Adipocyte (in vitro differentiated cells): Measurements from ENCODE around the gene MAP2K5.

Experiments
- DNase-seq: peaks from one replicate; pipeline ENCODE4 v3.0.0-alpha.2; 2015; ENCODE audit warnings: low read depth
- H3K27me3 ChIP-seq: replicated peaks from 2 replicates; pipeline ENCODE4 v1.7.0; 2013; ENCODE audit warnings: mild to moderate bottlenecking, low read length, moderate library complexity; ENCODE audit not compliant: control insufficient read depth, insufficient read depth
- H3K36me3 ChIP-seq: 2 replicates; pipeline ENCODE4 v1.7.0; 2013; ENCODE audit warnings: low read length, mild to moderate bottlenecking, moderate library complexity; ENCODE audit not compliant: control insufficient read depth, insufficient read depth, severe bottlenecking
- H3K4me1 ChIP-seq: 2 replicates; pipeline ENCODE4 v1.7.0; 2013; ENCODE audit warnings: mild to moderate bottlenecking, low read length, moderate library complexity; ENCODE audit not compliant: control insufficient read depth, insufficient read depth
- H3K4me3 ChIP-seq: 2 replicates; pipeline ENCODE4 v1.7.0; 2013; ENCODE audit warnings: mild to moderate bottlenecking, low read length, moderate library complexity
- H3K9ac ChIP-seq: 2 replicates; pipeline ENCODE4 v1.7.0; 2013; ENCODE audit warnings: mild to moderate bottlenecking, low read length, moderate library complexity
- H3K9me3 ChIP-seq: 2 replicates; pipeline ENCODE4 v1.7.0; 2013; ENCODE audit warnings: mild to moderate bottlenecking, low read length, moderate library complexity; ENCODE audit not compliant: control insufficient read depth

Gene MAP2K5

GRCh38 chr15:67548862-67549651 is 6.6 kb downstream of the MAP2K5 start:
- H3K27me3 ChIP-seq = no peaks in the 10 kb centered on the region
- H3K4me3 ChIP-seq = peak overlapping the region; percentile 14
- no peaks in the 10 kb centered on the region for H3K9me3 ChIP-seq
- peak overlapping the region; percentile 47 for H3K9ac ChIP-seq
- H3K36me3 ChIP-seq = peaks cover 32% of the 10 kb centered on the region
- DNase-seq = peak; percentile 28
- peaks cover 24% of the 10 kb centered on the region for H3K4me1 ChIP-seq

GRCh38 chr15:67549736-67550135 is 7.2 kb downstream of the MAP2K5 start:
- Histone ChIP-seq H3K4me3 (no peak overlapping the region), H3K4me1 (peaks cover 21% of the 10 kb centered on the region), H3K9ac (no peak overlapping the region), H3K36me3 (peaks cover 34% of the 10 kb centered on the region), H3K9me3 (no peaks in the 10 kb centered on the region), H3K27me3 (no peaks in the 10 kb centered on the region)
- DNase-seq = peak; percentile 30

GRCh38 chr15:67550522-67550921 is 8.0 kb downstream of the MAP2K5 start:
- no peak overlapping the region for H3K4me3 ChIP-seq
- no peaks in the 10 kb centered on the region for H3K9me3 ChIP-seq
- peak; percentile 26 for DNase-seq
- H3K27me3 ChIP-seq = no peaks in the 10 kb centered on the region
- H3K4me1 ChIP-seq = peaks cover 21% of the 10 kb centered on the region
- peaks cover 41% of the 10 kb centered on the region for H3K36me3 ChIP-seq
- no peak overlapping the region for H3K9ac ChIP-seq

- Histone ChIP-seq H3K4me1 (peaks cover 21% of the 10 kb centered on the region), H3K27me3 (no peaks in the 10 kb centered on the region), H3K9ac (no peak overlapping the region), H3K36me3 (peaks cover 38% of the 10 kb centered on the region), H3K4me3 (no peak overlapping the region), H3K9me3 (no peaks in the 10 kb centered on the region)
- DNase-seq = no peak
Measured at GRCh38 chr15:67551207-67551743, 8.8 kb downstream of the MAP2K5 start.

- no peaks in the 10 kb centered on the region for H3K9me3 ChIP-seq
- peaks cover 56% of the 10 kb centered on the region for H3K36me3 ChIP-seq
- peaks cover 4% of the 10 kb centered on the region for H3K4me1 ChIP-seq
- H3K4me3 ChIP-seq = no peak overlapping the region
- no peak overlapping the region for H3K9ac ChIP-seq
- H3K27me3 ChIP-seq = no peaks in the 10 kb centered on the region
- DNase-seq = no peak
Measured at GRCh38 chr15:67554580-67554979, 12.1 kb downstream of the MAP2K5 start.

GRCh38 chr15:67556976-67557570 is 14.6 kb downstream of the MAP2K5 start:
- Histone ChIP-seq H3K9ac (no peak overlapping the region), H3K4me1 (peaks cover 8% of the 10 kb centered on the region), H3K4me3 (no peak overlapping the region), H3K27me3 (no peaks in the 10 kb centered on the region), H3K9me3 (no peaks in the 10 kb centered on the region), H3K36me3 (peaks cover 40% of the 10 kb centered on the region)
- no peak for DNase-seq

GRCh38 chr15:67558502-67558901 is 16.0 kb downstream of the MAP2K5 start:
- Histone ChIP-seq H3K4me3 (no peak overlapping the region), H3K36me3 (peaks cover 37% of the 10 kb centered on the region), H3K27me3 (no peaks in the 10 kb centered on the region), H3K9ac (no peak overlapping the region), H3K9me3 (no peaks in the 10 kb centered on the region), H3K4me1 (peaks cover 13% of the 10 kb centered on the region)
- no peak for DNase-seq

GRCh38 chr15:67559158-67559557 is 16.7 kb downstream of the MAP2K5 start:
- DNase-seq = no peak
- Histone ChIP-seq H3K4me3 (no peak overlapping the region), H3K36me3 (peaks cover 39% of the 10 kb centered on the region), H3K9ac (no peak overlapping the region), H3K4me1 (peaks cover 13% of the 10 kb centered on the region), H3K27me3 (no peaks in the 10 kb centered on the region), H3K9me3 (no peaks in the 10 kb centered on the region)

- Histone ChIP-seq H3K36me3 (peaks cover 39% of the 10 kb centered on the region), H3K9me3 (no peaks in the 10 kb centered on the region), H3K9ac (no peak overlapping the region), H3K4me1 (peaks cover 13% of the 10 kb centered on the region), H3K27me3 (no peaks in the 10 kb centered on the region), H3K4me3 (no peak overlapping the region)
- DNase-seq = no peak
Measured at GRCh38 chr15:67559576-67559975, 17.1 kb downstream of the MAP2K5 start.

GRCh38 chr15:67560320-67560719 is 17.8 kb downstream of the MAP2K5 start:
- H3K27me3 ChIP-seq = no peaks in the 10 kb centered on the region
- H3K4me3 ChIP-seq = no peak overlapping the region
- H3K4me1 ChIP-seq = peaks cover 13% of the 10 kb centered on the region
- no peak for DNase-seq
- no peak overlapping the region for H3K9ac ChIP-seq
- peaks cover 32% of the 10 kb centered on the region for H3K36me3 ChIP-seq
- H3K9me3 ChIP-seq = no peaks in the 10 kb centered on the region

GRCh38 chr15:67563092-67563491 is 20.6 kb downstream of the MAP2K5 start:
- Histone ChIP-seq H3K9ac (no peak overlapping the region), H3K4me3 (no peak overlapping the region), H3K4me1 (peaks cover 13% of the 10 kb centered on the region), H3K36me3 (peaks cover 22% of the 10 kb centered on the region), H3K27me3 (no peaks in the 10 kb centered on the region), H3K9me3 (no peaks in the 10 kb centered on the region)
- no peak for DNase-seq
